Measurements from ENCODE around the gene RAB17.

The RAB17 gene

DNA sequence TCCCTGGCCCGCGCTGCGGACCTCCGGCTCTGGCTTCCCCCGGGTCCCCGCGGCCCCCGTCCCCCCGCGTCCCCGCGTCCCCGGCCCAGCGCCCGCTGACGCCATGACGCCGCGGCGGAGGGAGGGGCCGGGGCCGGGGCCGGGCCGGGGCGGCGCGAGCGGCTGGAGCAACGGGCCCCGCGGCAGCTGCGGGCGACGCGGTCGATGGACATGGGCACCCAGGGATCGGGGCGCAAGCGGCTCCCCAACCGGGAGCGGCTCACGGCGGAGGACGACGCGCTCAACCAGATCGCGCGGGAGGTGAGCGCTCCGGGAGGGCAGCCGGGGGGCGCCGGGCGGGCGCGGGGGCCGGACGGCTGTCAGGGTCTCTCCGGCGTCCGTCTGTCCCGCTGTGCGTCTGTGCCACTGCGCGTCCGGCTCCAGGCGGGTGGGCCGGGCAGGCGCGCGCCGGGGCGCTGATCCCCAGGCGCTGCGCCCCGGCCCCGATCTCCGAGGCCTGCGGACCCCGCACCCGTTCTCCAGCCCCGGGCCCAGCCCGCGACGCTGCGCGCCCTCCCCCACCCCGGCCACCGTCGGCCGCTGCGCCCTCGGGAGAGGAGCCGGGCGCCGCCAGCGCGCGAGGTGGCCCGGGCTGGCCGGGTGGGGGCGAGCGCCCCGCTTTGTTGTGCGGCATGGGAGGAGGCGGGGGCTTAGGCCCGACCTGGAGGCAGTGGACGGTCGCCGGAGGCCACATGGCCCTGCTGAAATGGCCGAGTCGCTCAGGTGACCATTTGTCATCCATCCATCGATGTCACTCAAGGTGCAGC lies 37.1 kb upstream of the RAB17 start, which contains the start of gene LRRFIP1:
Gene LRRFIP1 (plus strand): TSS at position 147 of the 806 bp plus-strand sequence. CDS start 58 bp downstream, at position 205.
- H3K27ac ChIP-seq = peak within 1 kb of the TSS; percentile 75

DNA sequence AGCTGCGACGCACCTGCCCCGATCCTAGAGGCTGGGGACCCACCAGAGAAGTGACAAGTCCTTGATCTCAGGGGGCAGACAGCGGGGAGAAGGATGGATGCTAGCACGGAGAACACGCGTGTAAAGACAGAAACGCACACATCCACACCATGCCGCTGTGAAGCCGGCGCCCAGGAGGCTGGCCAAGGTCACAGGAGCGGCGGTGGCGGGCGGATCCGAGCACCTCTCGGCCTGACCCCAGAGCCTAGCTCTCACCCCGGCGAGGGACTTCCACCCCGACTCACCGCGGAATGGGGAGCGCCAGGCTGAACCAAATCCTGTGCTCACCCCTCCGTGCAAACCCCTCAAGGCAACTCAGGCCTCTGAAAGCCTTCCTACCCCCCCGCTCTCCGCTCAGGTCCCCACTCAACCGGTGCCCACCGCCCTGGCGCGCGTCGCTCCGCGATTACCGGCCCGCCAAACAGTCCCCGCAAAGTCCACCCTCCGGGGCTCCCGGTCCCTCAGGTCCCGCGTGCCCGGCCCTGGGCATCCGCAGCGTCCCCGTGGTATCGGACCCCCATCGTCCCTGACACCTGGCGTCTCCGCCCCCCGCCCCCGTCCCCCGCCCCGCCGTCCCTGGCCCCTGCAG lies 36.4 kb upstream of the RAB17 start:
- H3K27ac ChIP-seq = peak overlapping the region; percentile 75
- TF ChIP-seq, protein P1, sequence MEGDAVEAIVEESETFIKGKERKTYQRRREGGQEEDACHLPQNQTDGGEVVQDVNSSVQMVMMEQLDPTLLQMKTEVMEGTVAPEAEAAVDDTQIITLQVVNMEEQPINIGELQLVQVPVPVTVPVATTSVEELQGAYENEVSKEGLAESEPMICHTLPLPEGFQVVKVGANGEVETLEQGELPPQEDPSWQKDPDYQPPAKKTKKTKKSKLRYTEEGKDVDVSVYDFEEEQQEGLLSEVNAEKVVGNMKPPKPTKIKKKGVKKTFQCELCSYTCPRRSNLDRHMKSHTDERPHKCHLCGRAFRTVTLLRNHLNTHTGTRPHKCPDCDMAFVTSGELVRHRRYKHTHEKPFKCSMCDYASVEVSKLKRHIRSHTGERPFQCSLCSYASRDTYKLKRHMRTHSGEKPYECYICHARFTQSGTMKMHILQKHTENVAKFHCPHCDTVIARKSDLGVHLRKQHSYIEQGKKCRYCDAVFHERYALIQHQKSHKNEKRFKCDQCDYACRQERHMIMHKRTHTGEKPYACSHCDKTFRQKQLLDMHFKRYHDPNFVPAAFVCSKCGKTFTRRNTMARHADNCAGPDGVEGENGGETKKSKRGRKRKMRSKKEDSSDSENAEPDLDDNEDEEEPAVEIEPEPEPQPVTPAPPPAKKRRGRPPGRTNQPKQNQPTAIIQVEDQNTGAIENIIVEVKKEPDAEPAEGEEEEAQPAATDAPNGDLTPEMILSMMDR (conservative IDR thresholded peaks at IDR 0.05) = no peak

More for the DNA sequence above, 37.1 kb upstream of the RAB17 start, which contains the start of gene LRRFIP1:
- TF ChIP-seq, protein P1 (conservative IDR thresholded peaks at IDR 0.05) = peak; percentile 21; the same call in 1 of the 2 replicates

DNA sequence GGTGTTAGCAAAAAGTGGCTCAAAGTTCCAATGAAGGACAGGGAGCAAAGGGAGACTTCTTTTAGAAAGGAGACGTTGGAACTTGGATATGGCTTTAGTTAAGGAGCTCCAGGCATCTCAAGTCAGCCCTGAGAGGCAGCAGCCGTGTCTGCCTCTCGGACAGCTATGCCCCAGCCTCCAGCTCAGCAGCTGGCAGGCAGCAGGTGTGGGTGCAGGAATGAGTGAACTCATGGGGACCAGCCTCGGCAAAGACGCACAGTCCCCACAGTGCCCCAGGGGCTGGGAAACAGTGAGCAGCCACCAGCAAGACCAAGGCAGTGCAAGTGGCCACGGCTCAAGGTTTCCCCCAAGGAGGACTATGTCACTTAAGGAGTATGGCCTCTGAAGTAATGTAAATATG lies 35.2 kb upstream of the RAB17 start:
- no peak overlapping the region for H3K27ac ChIP-seq
- TF ChIP-seq, protein P1 (conservative IDR thresholded peaks at IDR 0.05) = no peak

DNA sequence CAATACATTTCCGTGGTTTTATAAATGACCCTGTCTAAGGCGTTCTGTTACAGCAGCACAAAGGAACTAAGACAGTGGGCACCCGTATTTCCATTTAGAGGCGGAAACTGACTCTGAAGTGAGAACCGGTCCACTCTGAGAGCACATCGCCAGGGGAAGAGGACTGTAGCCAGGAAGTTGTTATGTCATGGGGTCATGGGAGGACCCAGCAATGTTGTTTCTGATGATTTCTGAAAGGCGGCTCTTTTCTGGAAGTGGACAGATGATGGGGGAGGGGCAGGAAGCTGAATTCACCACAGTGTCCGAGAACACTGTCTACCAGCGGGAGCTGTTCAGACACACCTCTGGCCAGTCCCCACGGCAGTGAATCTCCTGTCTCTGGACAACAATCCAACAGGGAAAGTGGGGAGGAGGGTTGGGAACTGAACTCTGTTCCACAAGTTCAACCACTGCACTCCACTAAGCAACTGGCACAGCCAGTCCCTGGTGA lies 34.7 kb upstream of the RAB17 start:
- TF ChIP-seq, protein P1 (conservative IDR thresholded peaks at IDR 0.05) = no peak
- no peak overlapping the region for H3K27ac ChIP-seq

DNA sequence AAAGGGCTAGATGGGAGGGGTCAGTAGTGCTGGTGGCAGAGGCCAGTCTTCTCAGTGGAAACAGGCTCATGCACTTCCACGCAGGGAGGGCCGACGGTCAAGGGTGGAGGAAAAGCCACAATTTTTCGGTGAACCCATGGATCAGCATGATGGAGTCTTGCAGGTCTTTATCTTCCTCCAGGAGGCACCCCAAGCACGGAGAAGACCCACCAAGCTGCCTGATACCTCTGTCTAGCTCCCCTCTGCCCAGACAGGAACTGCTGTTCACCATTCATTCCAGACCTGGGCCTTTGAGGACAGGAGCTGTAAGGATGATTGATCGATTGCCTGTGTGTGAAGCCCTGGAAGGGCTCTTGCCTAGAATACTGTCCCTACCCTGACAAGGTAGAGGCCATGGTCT lies 34.0 kb upstream of the RAB17 start:
- TF ChIP-seq, protein P1 (conservative IDR thresholded peaks at IDR 0.05) = no peak
- H3K27ac ChIP-seq = no peak overlapping the region

DNA sequence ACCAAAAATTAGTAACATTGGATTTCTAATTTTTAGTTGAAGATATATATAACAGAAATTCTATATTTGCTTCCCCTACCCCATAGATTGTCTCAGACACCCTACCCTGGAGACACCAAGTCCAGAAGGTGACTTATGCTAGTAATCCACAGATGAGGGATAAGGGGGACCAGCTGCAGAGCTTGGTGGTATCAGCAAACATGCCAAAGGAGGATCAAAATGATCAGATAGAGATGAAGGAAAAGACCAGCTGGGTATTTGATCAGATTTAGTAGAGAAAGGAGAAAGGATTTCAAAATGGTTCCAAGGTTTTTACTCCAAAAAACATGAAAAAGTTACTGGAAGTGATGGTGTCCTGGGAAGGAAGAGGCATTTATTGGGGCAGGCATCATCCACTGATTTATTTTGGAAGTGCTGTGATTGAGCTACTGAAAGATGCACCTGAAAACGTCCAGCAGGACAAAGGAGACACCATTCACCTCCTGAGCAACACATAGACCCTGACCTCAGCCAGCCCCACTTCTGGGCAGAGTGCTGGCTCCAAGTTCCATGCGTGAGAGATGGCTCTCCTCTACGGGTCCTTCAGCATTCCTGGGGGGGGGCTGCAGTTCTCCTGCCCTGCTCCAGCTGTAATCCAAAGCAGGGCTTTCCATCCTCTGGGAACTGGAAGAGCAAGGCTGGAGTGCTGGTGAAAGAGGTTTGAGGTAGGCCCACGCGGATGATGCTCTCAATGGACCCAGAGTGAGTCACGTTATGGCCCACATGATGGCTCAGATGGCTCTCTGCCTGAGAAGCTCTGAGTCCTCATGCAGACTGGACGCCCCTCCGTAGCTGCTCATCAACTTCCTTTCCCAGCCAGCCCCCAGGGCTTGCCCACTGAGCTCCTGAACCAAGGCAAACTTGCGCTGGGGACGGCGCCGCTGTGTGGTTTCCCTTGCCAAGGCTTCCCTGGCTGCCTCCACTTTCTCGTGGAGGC lies 33.2 kb upstream of the RAB17 start:
- no peak overlapping the region for H3K27ac ChIP-seq
- TF ChIP-seq, protein P1 (conservative IDR thresholded peaks at IDR 0.05) = no peak
